NCI-H2029 (cell line): ENCODE results near the gene LTBP3.

Experiments
- DNase-seq: peaks from one replicate; lab custom pipeline; 2025; lab: John Stamatoyannopoulos, UW

Gene LTBP3

GRCh38 chr11:65506772-65507505 lies 51.2 kb downstream of the LTBP3 start:
- peak; percentile 53 for DNase-seq

- DNase-seq = no peak
Measured at GRCh38 chr11:65506290-65506771, 51.8 kb downstream of the LTBP3 start.

GRCh38 chr11:65505466-65506289 lies 52.5 kb downstream of the LTBP3 start:
- DNase-seq = no peak

GRCh38 chr11:65504674-65505465 lies 53.3 kb downstream of the LTBP3 start:
- peak; percentile 37 for DNase-seq

- no peak for DNase-seq
Measured at GRCh38 chr11:65503949-65504673, 54.0 kb downstream of the LTBP3 start.

- no peak for DNase-seq
Measured at GRCh38 chr11:65503368-65503948, 54.7 kb downstream of the LTBP3 start.

GRCh38 chr11:65502555-65503367 lies 55.4 kb downstream of the LTBP3 start:
- no peak for DNase-seq

- DNase-seq = no peak
Measured at GRCh38 chr11:65502274-65502554, 55.9 kb downstream of the LTBP3 start.

GRCh38 chr11:65501472-65502273 lies 56.5 kb downstream of the LTBP3 start:
- DNase-seq = no peak

GRCh38 chr11:65501186-65501471 lies 57.0 kb downstream of the LTBP3 start:
- DNase-seq = peak; percentile 38

GRCh38 chr11:65500387-65501185 lies 57.6 kb downstream of the LTBP3 start:
- peak; percentile 52 for DNase-seq

- no peak for DNase-seq
Measured at GRCh38 chr11:65499713-65500386, 58.3 kb downstream of the LTBP3 start.

- peak; percentile 91 for DNase-seq
Measured at GRCh38 chr11:65498977-65499712, 59.0 kb downstream of the LTBP3 start, which contains the start of gene MALAT1. Gene MALAT1, plus strand, starts transcription at chr11:65499045.

- no peak for DNase-seq
Measured at GRCh38 chr11:65498727-65498976, 59.5 kb downstream of the LTBP3 start.

GRCh38 chr11:65498042-65498726 lies 60.0 kb downstream of the LTBP3 start:
- peak; percentile 60 for DNase-seq

- peak; percentile 97 for DNase-seq
Measured at GRCh38 chr11:65497141-65498041, 60.8 kb downstream of the LTBP3 start.
